Ascending aorta (tissue), 2 donors: ENCODE results near the gene LIX1L. TPM values are rescaled to one million over a fixed set of nuclear protein-coding genes. Genes with fewer than 3 reads are reported as not detected.

Experiments used
- DNase-seq, 2 donors: peaks; one replicate each; pipeline ENCODE4 v3.0.0-alpha.2; 2019; ENCODE audit warnings: low spot score in 2 of 2
- H3K27ac ChIP-seq, 2 donors: fragments of 200-600 bp; sonication (generic); one replicate each; pipeline ENCODE4 v1.5.1; 2016 to 2017; ENCODE audit warnings: mild to moderate bottlenecking in 1 of 2
- H3K27me3 ChIP-seq: fragments of 200-600 bp; sonication (generic); one replicate; pipeline ENCODE4 v1.5.1; 2017
- H3K36me3 ChIP-seq, 2 donors: fragments of 200-600 bp; sonication (generic); one replicate each; pipeline ENCODE4 v1.5.1; 2016
- H3K4me1 ChIP-seq, 2 donors: fragments of 200-600 bp; sonication (generic); one replicate each; pipeline ENCODE4 v1.5.1; 2016 to 2017; ENCODE audit warnings: mild to moderate bottlenecking in 1 of 2
- H3K4me3 ChIP-seq, 2 donors: fragments of 200-600 bp; sonication (generic); one replicate each; pipeline ENCODE4 v1.5.1; 2016 to 2017; ENCODE audit warnings: mild to moderate bottlenecking in 1 of 2
- H3K9me3 ChIP-seq, 2 donors: fragments of 200-600 bp; sonication (generic); one replicate each; pipeline ENCODE4 v1.5.1; 2016
- CTCF ChIP-seq, 3 experiments: fragments of 200-600 bp in 2 of 3; fragments of 450-650 bp in 1 of 3; sonication (generic) in 2 of 3; IDR thresholded peaks; one replicate each; pipeline ENCODE4 v1.5.1; 2016 to 2019; ENCODE audit warnings: antibody characterized with exemption in 3 of 3, mild to moderate bottlenecking in 1 of 3, moderate library complexity in 1 of 3
- intact Hi-C: fragments of 100-400 bp; cut with DNase I; formaldehyde crosslinking; loops from one replicate; pipeline ENCODE4 v1.15.1; 2023
- total RNA-seq: library from RNA; depleted of rRNA; stranded (reverse); fragments of >200 nt; gene quantifications from one replicate; pipeline ENCODE4 v1.1.0, GENCODE V29; 2016

The LIX1L gene
- total RNA-seq, 1 donor from 2014 or later, result 44.0 TPM

GRCh38 chr1:145996433-145997015 is 38.7 kb upstream of the LIX1L start, which contains the start of gene TXNIP:
Gene TXNIP (minus strand): TSS chr1:145996579. CDS start chr1:145996266, 313 bp downstream.
- no peak for TF ChIP-seq CTCF (IDR thresholded peaks at IDR 0.05)
- H3K4me1 ChIP-seq, result peaks cover 3 to 37% of the 10 kb centered on the region in 2 donors
- peak; percentile 97 to 99 for DNase-seq
- H3K27me3 ChIP-seq, result no peaks in the 10 kb centered on the region
- peaks cover 29 to 43% of the 10 kb centered on the region in 2 donors for H3K36me3 ChIP-seq
- H3K27ac ChIP-seq, result peak within 1 kb of the TSS; percentile 89 to 95
- H3K4me3 ChIP-seq, result peak within 1 kb of the TSS; percentile 79 to 88
- no peaks in the 10 kb centered on the region for H3K9me3 ChIP-seq
- intact Hi-C loops, result loop anchor here (1.0 to 5.0 kb wide), 4 partner anchors 10 to 38 kb away; partner anchors contain the start of genes ANKRD34A and POLR3GL

- intact Hi-C loops, result loop anchor here (1.0 to 5.0 kb wide), 4 partner anchors 10 to 39 kb away; partner anchors contain the start of genes ANKRD34A and POLR3GL
- H3K36me3 ChIP-seq, result peaks cover 29 to 43% of the 10 kb centered on the region in 2 donors
- H3K9me3 ChIP-seq, result no peaks in the 10 kb centered on the region
- H3K4me1 ChIP-seq, result peaks cover 3 to 37% of the 10 kb centered on the region in 2 donors
- H3K27me3 ChIP-seq, result no peaks in the 10 kb centered on the region
- DNase-seq, result peak in 1 of 2 donors; percentile 66
- H3K4me3 ChIP-seq, result peak overlapping the region; percentile 79 to 88
- H3K27ac ChIP-seq, result peak overlapping the region; percentile 89 to 95
- no peak for TF ChIP-seq CTCF (IDR thresholded peaks at IDR 0.05)
These were observed 38.2 kb upstream of the LIX1L start for GRCh38 chr1:145995964-145996432.

- peaks cover 3 to 37% of the 10 kb centered on the region in 2 donors for H3K4me1 ChIP-seq
- DNase-seq, result peak in 1 of 2 donors; percentile 18
These were observed 37.5 kb upstream of the LIX1L start for GRCh38 chr1:145995148-145995881.

GRCh38 chr1:145994391-145995120 is 36.7 kb upstream of the LIX1L start:
- Histone ChIP-seq H3K27me3 (no peaks in the 10 kb centered on the region), H3K9me3 (no peaks in the 10 kb centered on the region), H3K4me3 (peak overlapping the region; percentile 79 to 88), H3K4me1 (peaks cover 3 to 31% of the 10 kb centered on the region in 2 donors), H3K27ac (peak overlapping the region; percentile 89 to 95), H3K36me3 (peaks cover 29 to 43% of the 10 kb centered on the region in 2 donors)
- TF ChIP-seq CTCF (IDR thresholded peaks at IDR 0.05), result no peak
- intact Hi-C loops, result loop anchor here (5.0 kb wide), 1 partner anchor 32 kb away; the partner anchor contains the start of genes ANKRD34A and POLR3GL
- peak in 1 of 2 donors; percentile 61 for DNase-seq

More at GRCh38 chr1:145995148-145995881, 37.5 kb upstream of the LIX1L start:
- no peak for TF ChIP-seq CTCF (IDR thresholded peaks at IDR 0.05)
- H3K36me3 ChIP-seq, result peaks cover 29 to 43% of the 10 kb centered on the region in 2 donors
- peak overlapping the region; percentile 79 to 88 for H3K4me3 ChIP-seq
- H3K9me3 ChIP-seq, result no peaks in the 10 kb centered on the region
- no peaks in the 10 kb centered on the region for H3K27me3 ChIP-seq
- H3K27ac ChIP-seq, result peak overlapping the region; percentile 89 to 95
- intact Hi-C loops, result loop anchor here (5.0 kb wide), 1 partner anchor 33 kb away; the partner anchor contains the start of genes ANKRD34A and POLR3GL
